Activated T-cell treated with anti-CD3 and anti-CD28 coated beads, Interleukin-2, amount 50 U/mL, for 72 hours (primary cell): ENCODE measurements around the gene AGAP1. TPM values are rescaled to one million over a fixed set of nuclear protein-coding genes. Genes with fewer than 3 reads are reported as not detected.

Source experiments
- ATAC-seq, 2 donors: fragments of 150-1000 bp; cut with Tn5 transposase; replicated peaks in 1 of 2; 2 replicates each; pipeline ENCODE4 v1.10.0; 2021; ENCODE audit warnings: moderate library complexity in 2 of 2, mild to moderate bottlenecking in 1 of 2
- DNase-seq, 2 donors: peaks; one replicate each; pipeline ENCODE4 v3.0.0; 2021 to 2022; ENCODE audit warnings: mixed read lengths in 1 of 2
- H3K27ac Mint-ChIP-seq: one replicate; pipeline ENCODE4 v1.8.0; 2022; ENCODE audit warnings: mild to moderate bottlenecking, moderate library complexity, mixed read lengths
- H3K27me3 Mint-ChIP-seq: one replicate; pipeline ENCODE4 v1.8.0; 2022; ENCODE audit warnings: low read depth, mixed read lengths
- H3K36me3 Mint-ChIP-seq, 2 donors: one replicate each; pipeline ENCODE4 v1.8.0; 2022; ENCODE audit warnings: mixed read lengths in 2 of 2, mild to moderate bottlenecking in 1 of 2; ENCODE audit not compliant: insufficient read depth in 2 of 2
- H3K4me1 Mint-ChIP-seq: one replicate; pipeline ENCODE4 v1.8.0; 2022; ENCODE audit warnings: low read depth, mixed read lengths
- H3K4me3 Mint-ChIP-seq, 2 donors: one replicate each; pipeline ENCODE4 v1.8.0; 2022; ENCODE audit warnings: mild to moderate bottlenecking in 2 of 2, mixed read lengths in 2 of 2, moderate library complexity in 2 of 2
- H3K9me3 Mint-ChIP-seq, 2 donors: one replicate each; pipeline ENCODE4 v1.8.0; 2022; ENCODE audit warnings: mixed read lengths in 2 of 2
- total RNA-seq, 2 donors: library from RNA; stranded (reverse); gene quantifications; one replicate each; pipeline ENCODE4 v1.2.3, GENCODE V29; 2022

The AGAP1 gene
- total RNA-seq, 2 donors from 2014 or later: 0.74 to 2.9 TPM

DNA sequence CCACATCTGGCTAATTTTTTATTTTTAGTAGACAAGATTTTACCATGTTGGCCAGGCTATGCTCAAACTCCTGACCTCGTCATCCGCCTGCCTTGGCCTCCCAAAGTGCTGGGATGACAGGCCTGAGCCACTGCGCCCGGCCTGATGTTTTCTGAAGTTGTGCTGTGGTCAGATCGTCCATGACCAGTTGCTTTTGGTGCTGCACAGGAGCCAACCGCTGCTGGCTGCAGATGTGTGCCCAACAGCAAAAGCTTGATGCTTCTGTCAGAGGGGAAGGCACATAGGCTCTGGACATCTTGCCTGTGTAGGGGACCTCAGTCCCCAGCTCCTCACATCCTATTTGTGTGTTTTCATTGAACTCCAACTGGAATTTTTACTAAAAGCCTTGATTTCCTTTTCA lies 218.3 kb downstream of the AGAP1 start:
- peaks cover 10% of the 10 kb centered on the region for H3K27me3 Mint-ChIP-seq
- no peaks in the 10 kb centered on the region for H3K4me1 Mint-ChIP-seq
- H3K4me3 Mint-ChIP-seq: no peak overlapping the region
- no peaks in the 10 kb centered on the region for H3K36me3 Mint-ChIP-seq
- H3K9me3 Mint-ChIP-seq: no peaks in the 10 kb centered on the region
- ATAC-seq (no peak), DNase-seq (no peak)
- H3K27ac Mint-ChIP-seq: no peak overlapping the region

DNA sequence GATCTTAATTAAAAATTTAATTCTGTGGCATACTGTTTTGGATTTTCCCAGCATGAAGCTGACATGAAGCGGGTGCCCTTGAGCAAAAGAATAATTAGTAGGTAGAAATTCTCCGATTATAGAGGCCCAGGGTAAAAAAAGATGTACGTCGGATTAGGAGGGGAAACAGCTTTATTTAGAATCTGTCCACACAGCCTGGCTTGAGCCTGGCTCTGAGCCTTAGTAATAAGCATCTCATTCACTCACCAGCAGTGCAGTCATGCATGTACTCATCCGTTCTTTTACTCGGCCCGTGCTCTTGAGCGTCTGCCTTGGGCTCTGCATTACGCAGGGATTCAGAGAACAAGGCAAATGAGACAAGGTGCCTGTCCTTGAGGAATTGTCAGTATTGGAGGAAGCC lies 219.3 kb downstream of the AGAP1 start:
- Mint-ChIP-seq H3K4me1 (no peaks in the 10 kb centered on the region), H3K4me3 (no peak overlapping the region), H3K36me3 (no peaks in the 10 kb centered on the region), H3K27me3 (peaks cover 10% of the 10 kb centered on the region), H3K27ac (no peak overlapping the region), H3K9me3 (no peaks in the 10 kb centered on the region)
- ATAC-seq (no peak), DNase-seq (no peak)

DNA sequence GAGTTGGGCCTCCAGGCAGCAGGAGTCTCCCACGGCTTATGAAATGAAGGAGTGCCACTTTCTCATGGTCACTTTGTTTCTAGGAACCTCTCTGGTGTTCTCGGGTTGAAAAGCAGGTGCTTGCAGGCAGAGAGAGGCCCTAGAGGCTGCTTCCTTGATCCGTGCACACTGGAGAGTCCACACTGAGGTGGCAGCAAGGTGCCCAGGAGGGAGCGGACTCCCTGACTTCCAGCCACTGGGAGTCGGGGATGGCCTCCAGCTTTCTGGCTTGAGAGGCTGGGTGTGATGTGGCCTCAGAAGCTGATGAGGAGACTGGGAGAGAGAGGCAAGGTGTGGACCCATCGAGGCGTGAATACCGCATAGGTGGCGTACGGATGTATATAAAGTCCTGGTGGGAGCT lies 221.8 kb downstream of the AGAP1 start:
- no peak for DNase-seq
- Mint-ChIP-seq H3K4me1 (no peaks in the 10 kb centered on the region), H3K4me3 (no peak overlapping the region), H3K27ac (no peak overlapping the region), H3K27me3 (peaks cover 10% of the 10 kb centered on the region), H3K9me3 (no peaks in the 10 kb centered on the region), H3K36me3 (no peaks in the 10 kb centered on the region)
- ATAC-seq: no peak

DNA sequence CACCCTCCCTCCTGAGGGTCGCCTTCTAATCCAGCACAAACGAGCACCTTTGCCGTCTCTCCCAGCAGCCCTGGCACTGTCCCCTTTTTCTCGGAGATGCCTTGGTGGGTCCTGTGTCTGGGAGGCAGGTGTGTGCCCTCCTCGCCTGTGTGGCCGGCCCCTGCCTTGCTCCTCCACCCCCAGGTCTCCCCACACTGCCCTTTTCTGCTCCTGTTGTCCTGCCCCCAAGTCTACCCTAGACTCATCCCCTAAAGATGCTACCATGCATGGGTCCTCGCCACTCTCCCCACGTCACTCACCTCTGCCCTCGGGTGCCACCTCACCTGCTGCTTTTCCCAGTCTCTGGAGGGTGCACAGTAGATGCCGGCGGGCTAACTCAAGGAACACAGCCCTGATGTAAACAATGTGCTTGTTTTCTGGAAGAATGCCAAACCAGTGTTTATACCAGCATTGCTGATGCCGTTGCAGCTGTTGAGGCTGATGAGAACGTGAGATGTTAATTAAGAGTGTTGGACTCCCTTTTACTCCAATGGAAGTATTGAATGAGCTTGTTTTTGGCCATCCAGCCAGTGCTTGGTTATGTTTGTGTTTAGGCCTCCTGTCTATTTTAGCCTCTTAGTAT lies 223.1 kb downstream of the AGAP1 start:
- peaks cover 10% of the 10 kb centered on the region for H3K27me3 Mint-ChIP-seq
- ATAC-seq (no peak), DNase-seq (no peak)
- H3K4me3 Mint-ChIP-seq: no peak overlapping the region
- H3K27ac Mint-ChIP-seq: no peak overlapping the region
- no peaks in the 10 kb centered on the region for H3K36me3 Mint-ChIP-seq
- H3K4me1 Mint-ChIP-seq: no peaks in the 10 kb centered on the region
- H3K9me3 Mint-ChIP-seq: no peaks in the 10 kb centered on the region

DNA sequence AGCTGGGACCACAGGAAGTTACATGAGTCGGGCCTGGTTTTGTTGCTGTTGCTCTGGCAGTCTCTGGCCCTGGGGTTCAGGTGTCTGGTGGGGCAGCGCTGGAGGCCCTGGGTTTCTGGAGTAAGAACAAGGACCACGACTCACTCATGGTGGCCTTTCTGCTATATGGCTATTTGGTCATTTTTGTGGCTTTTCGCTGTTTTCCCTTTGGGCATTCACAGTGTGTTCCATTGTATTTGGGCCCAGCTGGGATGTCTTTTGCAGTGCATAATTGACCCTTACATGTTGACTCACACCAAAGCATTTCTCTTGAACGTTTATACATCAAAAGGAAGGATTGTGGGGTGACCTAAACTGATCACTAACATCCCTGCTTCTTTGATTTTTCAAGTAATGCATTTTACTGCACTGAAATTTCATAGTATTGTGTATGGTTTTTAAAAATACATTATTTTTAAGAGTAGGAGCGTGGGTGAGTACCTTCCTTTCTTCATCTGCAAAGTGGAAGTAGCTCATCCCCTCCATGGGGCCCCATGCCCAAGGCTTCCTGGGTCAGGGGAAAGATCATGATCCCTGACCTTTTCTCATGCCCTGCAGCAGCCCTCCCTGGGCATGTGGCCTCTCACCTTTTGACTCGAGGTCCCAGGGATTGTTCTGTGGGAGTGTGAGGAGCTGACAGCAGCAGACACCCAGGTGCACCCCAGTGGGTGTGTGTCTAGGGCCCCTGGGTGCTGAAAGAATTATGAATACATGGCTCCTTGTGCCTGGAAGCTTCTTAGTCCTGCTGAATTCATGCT lies 225.5 kb downstream of the AGAP1 start:
- Mint-ChIP-seq H3K4me1 (no peaks in the 10 kb centered on the region), H3K27ac (no peak overlapping the region), H3K27me3 (peaks cover 10% of the 10 kb centered on the region), H3K4me3 (no peak overlapping the region), H3K36me3 (no peaks in the 10 kb centered on the region), H3K9me3 (no peaks in the 10 kb centered on the region)
- ATAC-seq: no peak
- DNase-seq: no peak

DNA sequence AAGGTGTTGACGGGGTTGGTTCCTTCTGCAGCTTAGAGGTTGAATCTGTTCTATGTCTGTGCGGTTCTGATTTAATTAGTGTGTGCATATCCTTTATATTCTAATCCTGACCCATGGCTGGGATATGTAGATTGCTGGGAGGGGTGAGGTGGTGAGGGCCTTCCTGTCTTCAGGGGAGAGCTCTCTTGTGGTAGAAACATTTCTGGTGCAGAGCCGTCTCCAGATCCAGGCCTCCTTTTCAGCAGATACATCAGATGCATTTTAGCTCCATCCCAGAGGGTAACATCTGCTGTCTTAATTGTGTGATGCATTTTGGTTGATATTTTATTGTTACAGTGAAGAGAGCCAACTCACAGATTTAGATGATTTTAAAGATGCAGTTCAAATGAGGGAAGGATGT lies 227.8 kb downstream of the AGAP1 start:
- DNase-seq (no peak), ATAC-seq (no peak)
- Mint-ChIP-seq H3K36me3 (no peaks in the 10 kb centered on the region), H3K27ac (no peak overlapping the region), H3K4me3 (no peak overlapping the region), H3K9me3 (no peaks in the 10 kb centered on the region), H3K4me1 (no peaks in the 10 kb centered on the region), H3K27me3 (no peaks in the 10 kb centered on the region)

DNA sequence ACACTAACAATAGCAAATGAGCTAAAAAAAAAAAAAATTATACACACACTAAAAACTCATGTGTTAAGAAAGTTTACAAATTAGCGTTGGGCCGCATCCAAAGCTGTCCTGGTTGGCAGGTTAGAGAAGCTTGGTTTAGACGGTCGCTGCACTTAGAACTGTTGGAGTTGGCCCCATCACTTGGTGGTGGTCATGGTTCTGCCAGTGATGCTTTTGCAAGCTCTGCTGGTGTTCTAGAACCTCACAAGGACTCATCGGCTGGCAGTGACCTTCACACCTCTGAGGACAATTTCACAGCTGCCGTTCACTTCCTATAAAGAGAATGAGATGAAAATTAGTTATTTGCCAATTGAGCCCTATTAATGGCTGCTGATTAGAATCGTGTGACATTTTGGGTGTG lies 229.0 kb downstream of the AGAP1 start:
- H3K36me3 Mint-ChIP-seq: no peaks in the 10 kb centered on the region
- no peaks in the 10 kb centered on the region for H3K9me3 Mint-ChIP-seq
- no peaks in the 10 kb centered on the region for H3K27me3 Mint-ChIP-seq
- no peak overlapping the region for H3K4me3 Mint-ChIP-seq
- H3K27ac Mint-ChIP-seq: no peak overlapping the region
- no peak for ATAC-seq
- DNase-seq: no peak
- no peaks in the 10 kb centered on the region for H3K4me1 Mint-ChIP-seq

DNA sequence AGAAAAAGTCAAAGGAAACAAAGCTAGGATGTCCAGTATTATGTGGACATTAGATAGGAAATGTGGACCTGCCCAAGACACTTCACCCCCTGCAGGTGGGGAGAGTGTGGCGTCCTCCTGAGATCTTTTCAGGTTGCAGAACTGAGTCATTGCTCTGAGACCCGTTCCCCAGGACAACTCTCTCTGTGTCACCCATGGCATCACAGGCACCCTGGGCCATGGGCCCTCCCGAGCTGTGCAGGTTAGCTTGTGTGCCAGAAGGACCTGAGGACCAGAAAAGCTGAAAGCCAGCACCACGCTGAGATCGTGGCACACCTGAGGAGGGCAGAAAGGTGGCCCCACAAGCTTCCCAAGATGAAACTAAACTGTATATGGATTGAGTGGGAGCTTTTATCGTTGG lies 229.5 kb downstream of the AGAP1 start:
- no peaks in the 10 kb centered on the region for H3K9me3 Mint-ChIP-seq
- ATAC-seq (no peak), DNase-seq (no peak)
- H3K4me3 Mint-ChIP-seq: no peak overlapping the region
- no peaks in the 10 kb centered on the region for H3K36me3 Mint-ChIP-seq
- no peaks in the 10 kb centered on the region for H3K4me1 Mint-ChIP-seq
- H3K27ac Mint-ChIP-seq: no peak overlapping the region
- no peaks in the 10 kb centered on the region for H3K27me3 Mint-ChIP-seq

DNA sequence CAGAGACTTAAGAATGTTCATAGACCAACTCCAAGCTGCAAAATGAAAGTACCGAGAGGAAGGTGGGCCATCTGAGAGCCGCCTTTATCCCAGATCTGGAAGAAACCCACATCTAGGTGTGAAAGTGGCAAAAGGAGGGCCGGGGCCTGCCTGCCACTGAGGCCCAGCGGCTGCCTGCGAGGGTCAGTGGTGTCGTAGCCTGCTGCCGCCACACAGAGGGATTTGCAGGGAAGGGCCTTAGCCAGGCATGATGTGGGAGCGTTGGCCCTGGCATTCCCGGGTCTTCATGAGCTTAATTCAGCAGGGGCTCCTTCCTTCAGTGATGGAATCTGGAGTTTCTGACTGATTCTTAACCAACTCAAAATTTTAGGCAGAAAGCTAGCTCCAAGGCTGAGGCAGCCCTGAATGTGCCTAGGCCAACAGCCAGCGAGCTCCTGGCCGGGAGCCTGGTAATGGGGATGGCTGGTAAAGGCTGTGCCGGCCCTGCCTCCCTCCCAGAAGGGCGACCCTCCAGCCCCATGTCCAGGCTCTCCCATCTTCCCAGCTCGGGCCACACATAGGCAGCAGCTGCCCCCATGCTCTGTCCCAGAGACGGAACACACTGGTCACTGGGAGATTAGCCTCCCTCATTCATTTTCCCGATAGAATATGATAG lies 230.1 kb downstream of the AGAP1 start:
- no peak for ATAC-seq
- no peaks in the 10 kb centered on the region for H3K27me3 Mint-ChIP-seq
- no peak for DNase-seq
- H3K36me3 Mint-ChIP-seq: no peaks in the 10 kb centered on the region
- H3K4me3 Mint-ChIP-seq: no peak overlapping the region
- H3K9me3 Mint-ChIP-seq: no peaks in the 10 kb centered on the region
- no peak overlapping the region for H3K27ac Mint-ChIP-seq
- H3K4me1 Mint-ChIP-seq: no peaks in the 10 kb centered on the region

DNA sequence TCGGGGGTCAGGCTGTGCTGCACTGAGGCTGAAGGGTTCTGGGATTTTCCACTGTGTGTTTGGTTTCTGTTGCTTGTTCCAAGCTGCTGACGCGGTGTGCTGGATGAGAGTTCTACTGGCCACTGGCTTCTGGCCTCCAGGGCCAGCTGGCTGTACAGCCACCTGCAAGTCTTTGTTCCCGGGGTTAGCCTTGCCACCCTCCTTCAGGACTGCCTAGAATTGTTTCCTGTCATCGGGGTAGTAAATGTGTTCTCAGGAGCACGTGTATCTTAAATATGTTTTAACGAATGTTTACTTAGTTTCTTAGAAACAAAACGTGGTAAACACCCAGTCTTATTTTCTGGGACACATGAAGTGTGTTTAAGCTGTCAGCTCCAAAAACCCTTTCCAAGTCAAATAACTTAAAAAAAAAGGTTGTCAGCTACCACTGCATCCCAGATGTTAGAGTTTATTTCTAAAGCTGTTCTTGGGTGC lies 231.2 kb downstream of the AGAP1 start:
- no peaks in the 10 kb centered on the region for H3K36me3 Mint-ChIP-seq
- DNase-seq (no peak), ATAC-seq (no peak)
- H3K27ac Mint-ChIP-seq: no peak overlapping the region
- H3K9me3 Mint-ChIP-seq: no peaks in the 10 kb centered on the region
- H3K4me1 Mint-ChIP-seq: no peaks in the 10 kb centered on the region
- no peak overlapping the region for H3K4me3 Mint-ChIP-seq
- H3K27me3 Mint-ChIP-seq: no peaks in the 10 kb centered on the region

DNA sequence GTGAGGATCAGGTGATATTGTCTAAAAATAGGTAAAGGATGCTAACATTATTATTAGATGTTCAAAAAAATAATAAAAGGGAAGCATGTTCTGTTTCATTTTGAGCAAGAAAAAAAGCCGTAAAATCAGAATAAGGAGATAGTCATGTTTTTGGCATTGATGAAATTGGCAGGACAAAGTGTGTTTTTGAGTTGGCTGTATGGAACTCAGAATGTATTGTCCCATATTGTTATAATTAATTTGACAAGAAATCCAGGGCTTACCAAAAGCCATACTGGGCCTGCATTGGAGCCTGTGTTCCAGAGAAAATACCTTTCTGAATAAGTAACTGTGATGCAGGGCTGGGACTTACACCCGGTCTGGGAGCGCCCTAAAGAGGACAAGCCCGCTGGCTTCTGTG lies 232.0 kb downstream of the AGAP1 start:
- Mint-ChIP-seq H3K36me3 (no peaks in the 10 kb centered on the region), H3K4me1 (no peaks in the 10 kb centered on the region), H3K27ac (no peak overlapping the region), H3K4me3 (no peak overlapping the region), H3K9me3 (no peaks in the 10 kb centered on the region), H3K27me3 (no peaks in the 10 kb centered on the region)
- DNase-seq: no peak
- no peak for ATAC-seq

DNA sequence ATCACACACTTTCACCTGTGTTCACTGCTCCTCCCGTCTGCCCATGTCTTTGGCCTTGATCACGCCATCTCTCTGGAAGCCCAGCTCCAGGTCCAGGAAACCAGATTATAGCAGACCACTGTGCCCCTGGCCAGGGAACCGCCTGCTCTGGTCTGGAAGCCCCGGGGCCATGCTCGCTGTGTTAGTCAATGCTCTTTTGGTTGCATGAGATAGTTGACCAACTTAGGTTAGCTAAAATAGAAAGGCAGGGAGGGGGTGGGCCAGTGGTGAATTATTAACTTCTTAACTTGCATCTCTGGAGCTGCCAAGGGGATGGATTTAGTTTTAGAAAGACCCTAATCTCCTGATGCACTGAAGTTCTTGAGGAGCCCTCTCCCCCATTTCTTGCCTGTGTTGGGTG lies 232.7 kb downstream of the AGAP1 start:
- Mint-ChIP-seq H3K4me3 (no peak overlapping the region), H3K4me1 (no peaks in the 10 kb centered on the region), H3K9me3 (no peaks in the 10 kb centered on the region), H3K27me3 (no peaks in the 10 kb centered on the region), H3K27ac (no peak overlapping the region), H3K36me3 (no peaks in the 10 kb centered on the region)
- DNase-seq: no peak
- no peak for ATAC-seq

DNA sequence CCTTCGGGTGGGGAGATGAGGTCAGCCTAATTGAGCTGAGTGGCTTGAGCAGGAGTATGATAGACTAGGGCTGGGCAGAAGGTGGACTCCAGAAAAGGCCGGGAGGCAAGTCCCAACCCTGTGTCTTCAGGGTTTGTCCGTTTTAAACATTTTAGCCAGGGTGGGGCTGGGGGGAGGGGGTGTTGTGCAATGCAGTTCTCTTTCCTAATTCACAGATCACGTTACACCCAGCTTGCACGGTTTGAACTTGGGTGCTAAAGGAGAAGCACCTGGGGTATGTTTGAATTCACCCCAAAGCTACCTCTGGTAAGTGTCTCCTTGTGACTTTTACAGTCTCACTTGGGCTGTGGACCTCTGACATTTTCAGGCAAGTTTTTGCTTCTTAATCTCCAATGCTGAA lies 233.3 kb downstream of the AGAP1 start:
- Mint-ChIP-seq H3K27ac (no peak overlapping the region), H3K36me3 (no peaks in the 10 kb centered on the region), H3K27me3 (peaks cover 3% of the 10 kb centered on the region), H3K4me3 (no peak overlapping the region), H3K9me3 (no peaks in the 10 kb centered on the region), H3K4me1 (no peaks in the 10 kb centered on the region)
- DNase-seq (no peak), ATAC-seq (no peak)
